Gastrocnemius medialis (tissue), 4 donors: Measurements from ENCODE around the gene IFRD2.

ENCODE experiments used
- CTCF ChIP-seq, 5 experiments: fragments of 450-650 bp in 3 of 5; fragments of 200-600 bp in 2 of 5; sonication (generic) in 2 of 5; IDR thresholded peaks in 4 of 5; conservative IDR thresholded peaks in 1 of 5; 1 replicate in 4 of 5; 2 replicates in 1 of 5; pipeline ENCODE4 v1.5.1; 2016 to 2019; ENCODE audit warnings: antibody characterized with exemption in 5 of 5, mild to moderate bottlenecking in 3 of 5, moderate library complexity in 3 of 5
- POLR2A ChIP-seq, 2 donors: fragments of 450-650 bp; IDR thresholded peaks; one replicate each; pipeline ENCODE4 v1.6.1; 2017; ENCODE audit warnings: antibody characterized with exemption in 2 of 2, mild to moderate bottlenecking in 2 of 2, moderate library complexity in 2 of 2

- TF ChIP-seq CTCF (IDR thresholded peaks at IDR 0.05 in 4 of 5, conservative IDR thresholded peaks at IDR 0.05 in 1 of 5) (peak; percentile 43 to 62 (median 51)), POLR2A (IDR thresholded peaks at IDR 0.05) (peak; percentile 94 to 96)
Observed at GRCh38 chr3:50298836-50299637, 6.8 kb upstream of the IFRD2 start, which contains the start of the genes HYAL3 and NAA80.
